GM23338 (cell line): ENCODE data around the gene KRT3. TPM values are rescaled to one million over a fixed set of nuclear protein-coding genes. Genes with fewer than 3 reads are reported as not detected.

ENCODE experiments used
- ATAC-seq: fragments of 200-7000 bp; cut with Tn5 transposase; 3 replicates; pipeline ENCODE4 v1.9.1; 2020
- DNase-seq: peaks from one replicate; pipeline ENCODE4 v3.0.0-alpha.2; 2015; ENCODE audit warnings: low spot score
- H2AFZ ChIP-seq: fragments of 200-600 bp; sonication (generic); 2 replicates; pipeline ENCODE4 v1.8.0; 2016; ENCODE audit warnings: antibody characterized with exemption, mild to moderate bottlenecking, moderate library complexity
- H3F3A ChIP-seq: fragments of 200-600 bp; sonication (generic); replicated peaks from 2 replicates; pipeline ENCODE4 v1.8.0; 2017; ENCODE audit warnings: antibody characterized with exemption, mixed run types, low read depth
- H3K27ac ChIP-seq: fragments of 200-600 bp; sonication (generic); 2 replicates; pipeline ENCODE4 v1.6.1; 2016; ENCODE audit warnings: low read depth
- H3K27me3 ChIP-seq: fragments of 200-600 bp; sonication (generic); 2 replicates; pipeline ENCODE4 v1.8.0; 2016; ENCODE audit warnings: mild to moderate bottlenecking, mixed run types, moderate library complexity; ENCODE audit not compliant: insufficient read depth
- H3K36me3 ChIP-seq: fragments of 200-600 bp; sonication (generic); 2 replicates; pipeline ENCODE4 v1.8.0; 2016; ENCODE audit warnings: mild to moderate bottlenecking; ENCODE audit not compliant: insufficient read depth
- H3K4me1 ChIP-seq: fragments of 200-600 bp; sonication (generic); 2 replicates; pipeline ENCODE4 v1.8.0; 2016; ENCODE audit warnings: mild to moderate bottlenecking, moderate library complexity; ENCODE audit not compliant: insufficient read depth
- H3K4me2 ChIP-seq: fragments of 200-600 bp; sonication (generic); 2 replicates; pipeline ENCODE4 v1.7.1; 2017; ENCODE audit warnings: mixed run types
- H3K4me3 ChIP-seq: fragments of 200-600 bp; sonication (generic); 2 replicates; pipeline ENCODE4 v1.6.1; 2016; ENCODE audit warnings: mixed run types
- H3K79me2 ChIP-seq: fragments of 200-600 bp; sonication (generic); replicated peaks from 2 replicates; pipeline ENCODE4 v1.8.0; 2017; ENCODE audit warnings: mild to moderate bottlenecking; ENCODE audit not compliant: insufficient read depth
- H3K9me2 ChIP-seq: fragments of 200-600 bp; sonication (generic); 2 replicates; pipeline ENCODE4 v1.8.0; 2017; ENCODE audit not compliant: insufficient read depth
- H4K20me1 ChIP-seq: fragments of 200-600 bp; sonication (generic); replicated peaks from 2 replicates; pipeline ENCODE4 v1.8.0; 2017; ENCODE audit warnings: mild to moderate bottlenecking; ENCODE audit not compliant: insufficient read depth
- H3K27ac Mint-ChIP-seq: 2 replicates; pipeline ENCODE4 v1.8.0; 2020; ENCODE audit warnings: inconsistent platforms, mild to moderate bottlenecking, moderate library complexity, mixed read lengths
- H3K27me3 Mint-ChIP-seq: 3 replicates; pipeline ENCODE4 v1.8.0; 2022; ENCODE audit warnings: low read depth, mild to moderate bottlenecking, moderate library complexity, mixed read lengths, inconsistent platforms; ENCODE audit not compliant: insufficient read depth, poor library complexity
- H3K36me3 Mint-ChIP-seq: 3 replicates; pipeline ENCODE4 v1.8.0; 2021; ENCODE audit warnings: low read depth, mild to moderate bottlenecking, inconsistent platforms, moderate library complexity, mixed read lengths
- H3K4me1 Mint-ChIP-seq: 3 replicates; pipeline ENCODE4 v1.8.0; 2020; ENCODE audit warnings: mild to moderate bottlenecking, inconsistent platforms, mixed read lengths
- H3K4me3 Mint-ChIP-seq: 3 replicates; pipeline ENCODE4 v1.8.0; 2021; ENCODE audit warnings: moderate library complexity, mild to moderate bottlenecking, inconsistent platforms, mixed read lengths
- H3K9me3 Mint-ChIP-seq: 3 replicates; pipeline ENCODE4 v1.8.0; 2020; ENCODE audit warnings: moderate library complexity, mild to moderate bottlenecking, inconsistent platforms, mixed read lengths
- CREB1 ChIP-seq: fragments of 250-450 bp; sonication (Bioruptor Pico); IDR thresholded peaks from 2 replicates; pipeline ENCODE4 v1.5.0; 2020; ENCODE audit warnings: low read depth, mild to moderate bottlenecking, moderate library complexity
- CTCF ChIP-seq, 2 experiments: fragments of 200-600 bp in 1 of 2; sonication (generic) in 1 of 2; conservative IDR thresholded peaks; 2 replicates each; pipeline versions ENCODE4 v1.5.1 to v1.6.1; 2016 to 2017; ENCODE audit warnings: antibody characterized with exemption in 2 of 2, low read depth in 2 of 2, mild to moderate bottlenecking in 2 of 2, moderate library complexity in 1 of 2
- ETS1 ChIP-seq: IDR thresholded peaks from 2 replicates; pipeline ENCODE4 v1.6.1; 2016; ENCODE audit warnings: antibody characterized with exemption
- EZH2 ChIP-seq: fragments of 200-600 bp; sonication (generic); IDR thresholded peaks from one replicate; pipeline ENCODE4 v1.8.0; 2017; ENCODE audit warnings: antibody characterized with exemption, mild to moderate bottlenecking, low read depth; ENCODE audit not compliant: unreplicated experiment
- EZH2phosphoT487 ChIP-seq: fragments of 200-600 bp; sonication (generic); IDR thresholded peaks from one replicate; pipeline ENCODE4 v1.8.1; 2018; ENCODE audit warnings: antibody characterized with exemption; ENCODE audit not compliant: unreplicated experiment
- JUNB ChIP-seq: IDR thresholded peaks from one replicate; pipeline ENCODE4 v1.6.1; 2016; ENCODE audit warnings: antibody characterized with exemption; ENCODE audit not compliant: unreplicated experiment
- NANOG ChIP-seq: IDR thresholded peaks from 2 replicates; pipeline ENCODE4 v1.6.1; 2016; ENCODE audit warnings: antibody characterized with exemption, borderline replicate concordance
- POLR2AphosphoS5 ChIP-seq: IDR thresholded peaks from 2 replicates; pipeline ENCODE4 v1.6.1; 2016; ENCODE audit warnings: antibody characterized with exemption, low read depth
- REST ChIP-seq: IDR thresholded peaks from one replicate; pipeline ENCODE4 v1.6.1; 2018; ENCODE audit warnings: antibody characterized with exemption; ENCODE audit not compliant: unreplicated experiment
- STAT1 ChIP-seq: IDR thresholded peaks from one replicate; pipeline ENCODE4 v1.6.1; 2016; ENCODE audit warnings: antibody characterized with exemption; ENCODE audit not compliant: unreplicated experiment
- ZNF114 ChIP-seq: fragments of 250-450 bp; sonication (Bioruptor Pico); IDR thresholded peaks from 2 replicates; pipeline ENCODE4 v1.5.0; 2020; ENCODE audit warnings: mild to moderate bottlenecking, moderate library complexity
- ZNF331 ChIP-seq: fragments of 250-450 bp; sonication (Bioruptor Pico); IDR thresholded peaks from 2 replicates; pipeline ENCODE4 v1.5.0; 2020; ENCODE audit warnings: low read depth, mild to moderate bottlenecking, moderate library complexity
- polyA plus RNA-seq: library from polyadenylated mRNA; unstranded; fragments of >200 nt; fragmentation: Nextera tagmentation; extraction: Ambion mirVana; gene quantifications from 2 replicates; pipeline ENCODE4 v1.2.1, GENCODE V29; 2016
- total RNA-seq: library from RNA; depleted of rRNA; stranded (reverse); fragments of >200 nt; shearing (Covaris generic); gene quantifications from 2 replicates; pipeline ENCODE4 v1.2.3, GENCODE V29; 2014

KRT3 gene
- total and polyA plus RNA-seq, 2 experiments from 2014 or later = not detected

- no peak for DNase-seq
- Mint-ChIP-seq H3K4me3 (no peak overlapping the region), H3K4me1 (no peaks in the 10 kb centered on the region), H3K27me3 (peaks cover 11% of the 10 kb centered on the region), H3K27ac (no peak overlapping the region), H3K9me3 (no peaks in the 10 kb centered on the region), H3K36me3 (no peaks in the 10 kb centered on the region)
- Histone ChIP-seq H3K27me3 (no peaks in the 10 kb centered on the region), H3F3A (no peaks in the 10 kb centered on the region), H3K79me2 (no peaks in the 10 kb centered on the region), H3K4me3 (no peak overlapping the region), H3K4me2 (no peak overlapping the region), H3K27ac (no peak overlapping the region), H3K4me1 (no peaks in the 10 kb centered on the region), H3K36me3 (no peaks in the 10 kb centered on the region), H4K20me1 (no peaks in the 10 kb centered on the region), H2AFZ (no peak overlapping the region), H3K9me2 (no peaks in the 10 kb centered on the region)
- TF ChIP-seq REST (no peak), JUNB (no peak), ZNF331 (CRISPR knock-in tag) (no peak), CTCF (conservative IDR thresholded peaks at IDR 0.05; ENCODE audit: low read depth in 2 of 2) (no peak), POLR2AphosphoS5 (no peak), EZH2 (no peak), ZNF114 (CRISPR knock-in tag) (no peak)
- ATAC-seq = no peak
Measured at GRCh38 chr12:52836042-52836466, 40.1 kb upstream of the KRT3 start.

GRCh38 chr12:52835271-52836041 lies 39.5 kb upstream of the KRT3 start:
- no peak for DNase-seq

More at GRCh38 chr12:52835271-52836041, 39.5 kb upstream of the KRT3 start:
- no peaks in the 10 kb centered on the region for H3K27me3 ChIP-seq
- no peak overlapping the region for H3K4me3 ChIP-seq
- Mint-ChIP-seq H3K4me1 (no peaks in the 10 kb centered on the region; the same call in 2 of the 3 replicates), H3K27ac (no peak overlapping the region), H3K36me3 (no peaks in the 10 kb centered on the region), H3K9me3 (no peaks in the 10 kb centered on the region), H3K4me3 (no peak overlapping the region), H3K27me3 (peaks cover 11% of the 10 kb centered on the region)
- no peak overlapping the region for H3K4me2 ChIP-seq
- no peaks in the 10 kb centered on the region for H4K20me1 ChIP-seq
- no peak overlapping the region for H2AFZ ChIP-seq
- H3K9me2 ChIP-seq = no peaks in the 10 kb centered on the region
- no peaks in the 10 kb centered on the region for H3K79me2 ChIP-seq
- no peaks in the 10 kb centered on the region for H3K36me3 ChIP-seq
- no peak overlapping the region for H3K27ac ChIP-seq
- H3F3A ChIP-seq = no peaks in the 10 kb centered on the region
- no peak for TF ChIP-seq ZNF331 (CRISPR knock-in tag)
- no peak for TF ChIP-seq ZNF114 (CRISPR knock-in tag)
- no peak for TF ChIP-seq ETS1
- TF ChIP-seq CREB1 = no peak
- TF ChIP-seq NANOG = no peak
- no peak for TF ChIP-seq EZH2
- TF ChIP-seq JUNB = no peak
- no peak for TF ChIP-seq STAT1
- no peak for TF ChIP-seq EZH2phosphoT487
- no peaks in the 10 kb centered on the region for H3K4me1 ChIP-seq
- no peak for ATAC-seq
